HG03439 (cell line): Measurements from ENCODE around the gene CNBD2.
"Not testable (repeated sequence)": the region's sequence is repeated elsewhere in the genome, so short reads cannot be mapped to it uniquely, and the experiment has no call there.

Source experiments
- ATAC-seq: cut with Tn5 transposase; IDR thresholded peaks from one replicate; pipeline ENCODE4 v1.9.1; 2021; ENCODE audit warnings: mild to moderate bottlenecking, moderate library complexity; ENCODE audit not compliant: unreplicated experiment

The CNBD2 gene

DNA sequence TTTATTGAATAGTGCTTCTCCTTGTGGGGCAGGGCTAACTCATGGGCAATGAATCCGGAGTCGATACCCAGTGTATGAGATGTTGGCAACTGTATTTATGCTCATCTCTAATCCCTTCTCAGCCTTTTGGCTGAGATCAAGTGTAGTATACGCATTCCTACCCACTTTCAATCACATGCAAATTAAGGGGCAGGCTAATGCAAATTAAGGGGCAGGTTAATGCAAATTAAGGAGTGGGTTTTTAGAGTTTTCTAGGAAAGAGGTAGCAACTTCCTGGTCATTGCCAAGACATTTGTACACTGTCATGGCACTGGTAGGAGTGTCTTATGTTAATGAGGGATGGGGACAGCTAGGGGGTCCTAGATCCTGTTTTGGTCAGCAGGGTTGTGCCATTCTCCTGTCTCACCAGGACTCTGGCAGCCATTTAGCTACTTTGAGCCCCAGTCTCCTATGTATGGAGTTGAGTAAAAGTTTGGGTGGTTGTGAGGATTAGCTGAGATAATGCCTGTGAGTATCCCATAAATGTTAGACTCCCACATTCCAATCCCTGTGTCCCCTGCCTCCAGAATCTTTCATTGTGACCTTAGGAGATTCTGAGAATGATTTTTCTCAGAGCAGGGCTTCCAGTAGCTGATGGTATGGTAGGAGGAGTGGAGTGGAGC lies at the start of gene CNBD2:
TSS of gene CNBD2 (plus strand) at position 612 of the 662 bp plus-strand sequence. CDS start 173 bp downstream, outside the sequence.
- ATAC-seq, result no peak

- ATAC-seq, result no peak
Observed at GRCh38 chr20:35920523-35920922, 47.9 kb upstream of the CNBD2 start.

DNA sequence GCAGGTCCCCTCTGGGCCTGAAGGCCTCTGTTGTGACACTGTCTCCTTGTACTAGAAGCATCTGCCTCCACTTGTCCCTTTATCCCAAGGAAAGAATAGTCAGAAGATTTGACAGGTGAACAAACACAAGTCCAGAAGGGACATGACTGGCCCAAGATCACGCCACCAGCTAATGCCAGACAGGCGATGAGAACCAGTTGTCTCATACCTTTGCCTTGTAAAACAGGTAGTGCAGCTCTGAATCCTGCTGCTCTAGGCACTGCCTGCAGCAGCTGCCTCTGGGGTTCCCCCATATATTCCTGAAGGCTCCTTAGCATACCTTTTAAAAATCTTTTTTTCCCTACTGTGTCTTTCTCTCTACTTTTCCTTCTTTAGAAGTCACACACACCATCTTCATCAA lies 39.1 kb upstream of the CNBD2 start:
- ATAC-seq, result no peak

GRCh38 chr20:35934050-35934449 lies 34.3 kb upstream of the CNBD2 start:
- ATAC-seq, result no peak

DNA sequence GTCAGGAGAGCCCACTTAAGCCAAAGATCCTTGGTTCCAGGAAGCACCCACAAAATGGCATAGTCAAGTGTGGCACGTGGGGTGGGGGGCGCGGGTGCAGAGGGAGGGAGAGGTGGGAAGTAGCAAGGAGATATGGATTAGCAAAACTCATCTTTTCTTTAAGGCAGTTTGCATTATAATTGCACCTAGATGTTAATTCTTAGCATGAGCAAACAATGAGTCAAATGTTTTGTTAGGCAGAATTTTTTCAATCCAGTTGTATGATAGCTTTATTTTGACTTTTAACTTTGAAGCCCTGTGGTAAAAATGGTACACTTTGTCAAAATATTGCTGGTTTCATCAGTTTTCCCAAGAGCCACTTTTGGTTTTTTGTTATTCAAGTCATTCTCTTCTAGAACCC lies 29.1 kb upstream of the CNBD2 start:
- no peak for ATAC-seq

GRCh38 chr20:35941620-35942019 lies 26.8 kb upstream of the CNBD2 start:
- ATAC-seq, result no peak

DNA sequence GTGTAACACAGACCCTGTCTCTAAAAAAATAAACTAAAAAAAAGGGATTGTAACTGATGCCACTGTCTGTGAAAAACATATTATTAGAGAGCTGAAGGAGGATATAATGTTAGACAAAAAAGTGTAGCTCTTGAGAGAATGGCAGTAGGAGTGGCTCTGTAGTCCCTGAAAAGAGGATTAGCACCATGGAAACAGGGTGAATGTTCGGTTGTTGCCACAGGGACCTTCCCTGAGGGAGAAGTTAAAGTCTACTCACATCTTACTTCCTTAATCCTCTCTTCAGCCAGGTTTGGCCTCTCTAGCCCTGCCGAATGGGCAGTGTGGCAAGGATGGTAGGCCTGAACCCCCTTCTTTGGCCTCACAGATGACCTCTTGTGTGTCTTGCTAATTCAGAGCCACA lies 26.1 kb upstream of the CNBD2 start:
- no peak for ATAC-seq

DNA sequence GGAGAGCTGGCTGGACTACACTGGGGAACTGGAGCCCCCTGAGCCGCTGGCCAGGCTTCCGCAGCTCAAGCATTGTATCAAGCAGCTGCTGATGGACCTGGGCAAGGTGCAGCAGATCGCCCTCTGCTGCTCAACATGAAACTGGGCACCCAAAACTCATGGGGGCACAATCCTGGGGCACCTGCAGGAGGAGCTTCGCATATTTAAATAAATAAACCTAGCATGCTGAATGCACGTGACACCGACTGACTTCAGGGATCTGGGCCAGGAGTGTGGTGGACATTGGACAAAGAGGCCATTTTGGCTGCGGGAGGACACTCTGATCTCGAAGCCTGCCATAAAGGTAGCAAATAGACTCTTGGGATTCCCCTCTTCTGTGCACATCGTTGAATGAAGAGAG lies 20.9 kb upstream of the CNBD2 start:
- no peak for ATAC-seq

DNA sequence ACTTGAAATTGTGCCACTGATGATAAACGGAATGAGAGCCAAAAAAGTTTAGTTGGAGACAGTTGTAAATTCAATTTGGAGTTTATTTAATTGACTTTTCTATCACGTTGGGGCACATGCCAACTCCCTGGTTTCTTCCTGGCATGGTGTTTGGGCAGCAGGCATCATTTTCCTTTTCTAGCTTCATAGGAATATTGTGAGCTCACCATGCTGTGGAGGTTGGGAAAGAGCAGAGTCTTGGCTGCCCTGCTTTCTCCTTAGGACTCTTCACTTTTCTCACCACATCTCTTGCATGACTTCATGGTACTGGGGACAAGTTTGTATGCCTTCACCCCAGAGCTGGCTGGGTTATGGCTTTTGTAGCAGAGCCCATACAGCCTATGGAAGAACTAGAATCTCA lies 20.5 kb upstream of the CNBD2 start:
- no peak for ATAC-seq

GRCh38 chr20:35950093-35950492 lies 18.3 kb upstream of the CNBD2 start:
- ATAC-seq, result no peak

DNA sequence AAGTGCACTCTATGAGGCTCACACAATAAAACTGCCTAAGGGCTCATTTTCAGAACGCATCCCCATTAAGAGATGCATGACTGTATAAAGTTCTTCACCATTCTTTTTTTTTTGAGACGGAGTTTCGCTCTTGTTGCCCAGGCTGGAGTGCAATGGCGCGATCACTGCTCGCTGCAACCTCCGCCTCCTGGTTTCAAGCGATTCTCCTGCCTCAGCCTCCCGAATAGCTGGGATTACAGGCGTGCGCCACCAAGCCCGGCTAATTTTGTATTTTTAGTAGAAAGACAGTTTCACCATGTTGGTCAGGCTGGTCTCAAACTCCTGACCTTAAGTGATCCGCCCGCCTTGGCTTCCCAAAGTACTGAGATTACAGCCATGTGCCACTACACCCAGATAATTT lies 16.3 kb upstream of the CNBD2 start:
- not testable (repeated sequence) for ATAC-seq

DNA sequence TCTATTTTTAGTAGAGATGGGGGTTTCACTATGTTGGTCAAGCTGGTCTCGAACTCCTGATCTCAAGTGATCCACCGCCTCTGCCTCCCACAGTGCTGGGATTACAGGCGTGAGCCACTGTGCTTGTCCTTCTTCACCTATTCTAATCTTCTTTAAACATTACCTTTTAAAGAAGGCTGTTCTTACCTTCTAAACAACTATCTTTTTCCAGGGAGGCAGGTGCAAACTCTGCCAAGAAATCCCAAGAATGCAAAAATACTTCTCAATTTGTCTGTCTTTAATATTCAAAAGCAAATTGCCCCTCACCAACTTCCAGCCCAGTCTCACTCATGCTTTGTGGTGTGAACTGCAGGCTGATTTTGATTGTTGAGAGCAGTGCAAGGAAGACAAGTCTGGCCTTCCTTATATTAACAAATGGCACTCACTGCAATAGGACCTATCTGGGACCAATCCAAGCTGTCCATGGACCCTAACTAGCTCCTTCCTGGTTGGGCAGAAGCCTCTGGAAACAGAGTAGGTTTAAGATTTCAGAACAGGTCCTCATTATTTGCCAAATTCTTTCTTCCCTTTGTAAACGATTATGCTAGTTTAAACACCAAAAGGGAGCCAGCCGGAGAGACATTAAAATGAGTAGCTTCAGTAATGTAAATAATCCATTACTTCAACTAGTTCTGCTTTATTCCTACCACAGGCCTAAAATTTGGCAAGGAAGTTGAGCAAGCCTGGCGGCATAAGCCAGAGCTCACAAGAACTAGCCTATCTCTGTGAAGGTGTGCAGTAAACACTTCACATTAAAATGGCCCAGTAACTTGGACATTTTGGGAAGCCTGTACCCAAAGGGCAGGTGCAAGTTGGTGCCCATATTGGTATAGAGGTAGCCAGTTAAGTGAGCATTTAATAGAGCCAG lies 15.7 kb upstream of the CNBD2 start:
- ATAC-seq, result no peak

DNA sequence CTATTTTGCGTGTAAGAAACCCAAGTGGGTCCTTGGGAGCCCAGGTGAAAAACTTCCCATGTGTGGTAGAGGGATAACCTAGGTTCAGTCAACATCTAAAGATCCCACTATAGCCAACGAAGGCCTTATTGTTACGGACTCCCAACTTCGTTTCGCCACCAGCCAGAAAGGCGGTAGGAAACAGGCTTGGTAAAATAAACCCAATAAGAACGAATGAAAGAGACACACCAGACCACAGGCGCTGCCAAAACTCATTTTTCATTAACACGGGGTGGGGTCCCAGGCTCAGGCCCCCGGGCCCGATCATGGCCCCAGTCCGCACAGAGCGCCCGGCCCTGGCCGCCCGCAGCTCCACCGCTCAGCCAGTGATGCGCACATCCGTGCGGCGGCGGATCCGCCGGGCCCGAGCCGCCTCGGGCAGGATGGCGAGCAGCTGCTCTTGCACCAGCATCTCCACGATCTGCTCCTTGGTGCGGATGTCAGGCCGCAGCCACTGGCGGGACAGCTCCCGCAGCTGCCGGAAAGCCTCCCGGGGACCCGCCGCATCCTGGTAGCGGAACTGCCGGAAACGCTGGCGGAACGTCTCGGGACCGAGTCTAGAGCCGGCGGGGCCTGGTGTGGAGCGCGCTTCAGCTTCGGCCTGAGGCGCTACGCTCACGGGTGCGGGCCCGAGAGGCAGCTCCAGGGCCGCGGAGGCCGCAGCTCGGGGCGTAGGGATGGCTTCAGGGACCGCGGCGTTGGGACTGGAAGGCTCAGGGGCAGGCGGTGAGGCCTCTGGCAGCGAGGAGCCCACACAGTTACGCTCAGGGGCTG lies 14.8 kb upstream of the CNBD2 start:
- peak; percentile 25 for ATAC-seq

DNA sequence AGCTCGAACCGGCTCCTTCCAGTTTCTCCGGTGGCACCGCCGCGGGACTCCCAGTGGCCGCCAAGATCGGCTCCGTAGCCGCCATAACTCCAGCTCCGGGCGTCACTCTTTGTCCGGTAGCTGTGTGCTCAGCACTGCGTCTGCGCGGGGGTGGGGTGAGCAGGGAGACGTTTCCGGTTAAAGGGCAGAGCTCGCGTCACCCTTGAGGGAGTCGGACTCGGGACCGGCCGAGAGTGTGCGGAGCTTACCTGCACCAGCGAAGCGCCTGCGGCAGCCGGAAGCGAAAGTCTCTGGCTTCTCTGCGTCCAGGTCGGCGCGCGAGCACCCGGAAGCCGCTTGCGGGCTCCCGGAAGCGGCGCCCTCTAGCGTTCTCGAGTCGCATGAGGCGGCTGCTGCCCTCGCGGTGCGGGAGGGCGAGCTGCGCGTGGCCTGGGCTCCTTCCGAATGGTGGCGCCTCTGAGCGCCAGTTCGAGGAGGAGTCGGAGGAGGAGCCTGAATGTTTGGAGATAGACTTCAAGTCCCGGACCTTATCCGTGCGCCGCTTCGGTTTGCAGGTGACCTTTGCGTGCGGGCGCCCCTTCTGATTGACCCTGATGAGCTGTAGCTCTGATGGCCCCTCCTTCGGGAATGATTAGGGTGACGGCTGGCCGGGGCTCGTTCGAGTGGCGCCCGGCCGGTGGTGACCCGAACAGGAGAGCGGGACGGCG lies 14.0 kb upstream of the CNBD2 start, which contains the start of gene SCAND1:
TSS of gene SCAND1 (minus strand) at position 303 of the 707 bp plus-strand sequence. CDS start at position 85, 218 bp downstream.
- peak; percentile 85 for ATAC-seq

- no peak for ATAC-seq
Observed at GRCh38 chr20:35954907-35955251, 13.5 kb upstream of the CNBD2 start.

- ATAC-seq, result no peak
Observed at GRCh38 chr20:35956616-35957015, 11.8 kb upstream of the CNBD2 start.

DNA sequence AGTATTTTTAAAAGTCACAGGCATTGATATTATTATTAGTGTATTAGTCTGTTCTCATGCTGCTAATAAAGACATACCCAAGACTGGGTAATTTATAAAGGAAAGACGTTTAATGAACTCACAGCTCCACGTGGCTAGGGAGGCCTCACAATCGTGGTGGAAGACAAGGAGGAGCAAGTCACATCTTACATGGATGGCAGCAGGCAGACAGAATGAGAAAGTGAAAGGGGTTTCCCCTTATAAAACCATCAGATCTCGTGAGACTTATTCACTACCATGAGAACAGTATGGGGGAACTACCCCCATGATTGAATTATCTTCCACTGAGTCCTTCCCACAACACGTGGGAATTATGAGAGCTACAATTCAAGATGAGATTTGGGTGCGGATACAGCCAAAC lies 9.1 kb upstream of the CNBD2 start:
- not testable (repeated sequence) for ATAC-seq

DNA sequence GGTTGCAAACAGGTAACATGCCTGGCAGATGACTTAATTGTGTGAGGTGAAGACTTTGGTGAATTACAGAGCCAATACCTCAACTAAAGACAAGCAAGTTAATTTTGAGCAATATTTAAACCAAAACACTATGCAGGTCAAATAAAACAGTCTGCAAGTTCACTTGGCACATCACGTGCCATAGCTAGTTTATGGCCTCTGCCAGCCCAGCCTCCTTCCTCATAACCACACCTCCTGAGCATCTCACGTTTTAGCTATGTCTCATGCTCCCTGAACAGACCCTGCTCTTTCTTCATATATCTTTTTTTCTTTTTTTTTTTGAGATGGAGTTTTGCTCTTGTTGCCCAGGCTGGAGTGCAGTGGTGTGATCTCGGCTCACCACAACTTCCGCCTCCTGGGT lies 4.5 kb upstream of the CNBD2 start:
- ATAC-seq, result no peak

- no peak for ATAC-seq
Observed at GRCh38 chr20:35968930-35969329, 540 bp downstream of the CNBD2 start.

DNA sequence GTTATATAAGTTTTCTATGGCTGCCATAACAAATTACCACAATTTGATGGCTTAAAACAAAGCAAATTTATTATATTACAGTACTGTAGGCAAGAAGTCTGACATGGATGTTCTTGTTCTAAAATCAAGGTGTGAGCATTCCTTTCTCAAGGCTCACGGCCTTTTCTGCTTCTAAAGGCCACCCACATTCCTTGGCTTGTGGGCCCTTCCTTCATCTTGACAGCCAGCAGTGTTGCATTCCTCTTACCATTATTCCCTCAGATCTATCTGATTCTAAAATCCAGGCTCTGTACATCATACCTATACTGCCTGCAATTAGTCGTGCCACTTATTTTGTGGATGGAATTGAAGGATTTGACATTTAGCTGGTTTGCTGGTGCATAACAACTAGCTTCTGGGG lies 3.6 kb downstream of the CNBD2 start:
- no peak for ATAC-seq

DNA sequence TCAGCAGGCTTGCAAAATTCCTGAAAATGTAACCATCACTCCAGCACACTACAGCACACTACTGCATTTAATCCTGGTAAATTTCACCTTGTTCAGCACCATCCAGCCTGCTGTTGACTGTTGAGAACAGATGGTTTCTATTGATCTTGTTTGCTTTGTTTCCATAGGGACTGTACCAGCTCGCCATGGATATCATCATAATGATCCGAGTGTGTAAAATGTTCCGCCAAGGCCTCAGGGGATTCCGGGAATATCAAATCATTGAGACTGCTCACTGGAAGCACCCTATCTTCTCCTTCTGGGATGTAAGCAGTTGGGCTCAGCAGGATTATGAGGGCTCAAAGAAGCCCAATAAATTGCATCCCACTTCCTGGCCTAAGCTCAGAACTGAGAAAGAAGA lies 4.1 kb downstream of the CNBD2 start:
- ATAC-seq, result no peak
